ENCODE measurements around the gene SERINC4. TPM values are rescaled to one million over a fixed set of nuclear protein-coding genes. Genes with fewer than 3 reads are reported as not detected.

The SERINC4 gene
- 0.92 and 1.0 TPM in 2 replicates for total RNA-seq (2013; cell fraction: nucleolus; rRNA removed)
- total RNA-seq (2014; rRNA removed) (0.06 and 0.11 TPM in 2 replicates), total RNA-seq (2014; rRNA removed; fragmentation: Illumina TruSeq; extraction: Trizol) (0.18 and 0.31 TPM in 2 replicates), total RNA-seq (2021) (0.13 and 0.15 TPM in 2 replicates), polyA plus RNA-seq (2011; rRNA removed) (0.78 and 0.96 TPM in 2 replicates), polyA plus RNA-seq (2014; fragmentation: Illumina TruSeq; extraction: Trizol) (0.26 and 1.1 TPM in 2 replicates), polyA plus RNA-seq (2014; fragmentation: Nextera tagmentation; extraction: Ambion mirVana) (under 1 TPM; 0.16 to 0.26 TPM), polyA plus RNA-seq (2014; rRNA removed) (0.06 and 0.26 TPM in 2 replicates), polyA plus RNA-seq (2016; fragmentation: Nextera tagmentation; extraction: Ambion mirVana) (under 1 TPM in 1 of 2 experiments, not detected in 1; 0.21 TPM), polyA minus RNA-seq (2011; rRNA and poly(A)+ RNA removed) (0.95 and 1.4 TPM in 2 replicates), Bru-seq, nascent RNA (percentile 36 among the genes with signal in this experiment), BruChase-seq, experiment 1, labeled RNA remaining after a 6-hour chase (percentile 39 among the genes with signal in this experiment), BruChase-seq, experiment 2, labeled RNA remaining after a 2-hour chase (percentile 35 among the genes with signal in this experiment)
- 2.3 TPM for polyA plus RNA-seq (2011; ENCODE audit: low read depth)
- polyA plus RNA-seq (2011; cell fraction: cytosol; rRNA removed), result 1.0 and 1.2 TPM in 2 replicates
- 0.92 and 1.7 TPM in 2 replicates for polyA plus RNA-seq (2011; cell fraction: nucleus; rRNA removed)
- 0.10 TPM in 1 of 2 replicates, not detected in the other for polyA plus RNA-seq (2012)
- polyA minus RNA-seq (2011; cell fraction: cytosol; rRNA and poly(A)+ RNA removed), result 0.94 TPM in 1 of 2 replicates, not detected in the other
- polyA minus RNA-seq (2011; cell fraction: nucleus; rRNA and poly(A)+ RNA removed), result 0.24 and 0.77 TPM in 2 replicates
- long read RNA-seq, experiment 1, result 0 reads
- long read RNA-seq, experiment 2, partial matches to known transcripts, result 0 of 1 reads
- long read RNA-seq, experiment 2, other reads (novel, unspliced or antisense), result 1 of 1 reads

- H3K36me3 ChIP-seq (ENCODE audit: control insufficient read depth in 2 of 2, insufficient read depth in 2 of 2, low read length in 1 of 2), result peaks cover under 1 to 33% of the 10 kb centered on the region in 2 experiments
Measured at GRCh38 chr15:43799945-43800285, at the start of gene SERINC4. SERINC4 (minus strand) TSS chr15:43800220; CDS start chr15:43799986, 234 bp downstream.

More at GRCh38 chr15:43799945-43800285, at the start of gene SERINC4:
- H4K20me1 ChIP-seq (ENCODE audit: control insufficient read depth, insufficient read depth), result no peaks in the 10 kb centered on the region; the same call in 1 of the 2 replicates
- peak within 1 kb of the TSS; percentile 87 for H3K9ac ChIP-seq (ENCODE audit: control insufficient read depth, insufficient read depth, low read length)
- peaks cover 24% of the 10 kb centered on the region for H3K4me1 ChIP-seq (ENCODE audit: control insufficient read depth, insufficient read depth, low read length)
- DNase-seq (ENCODE audit: low read depth, low spot score) (no peak), FAIRE-seq (no peak), ATAC-seq (no peak)
- peak within 1 kb of the TSS; percentile 53 for H2AFZ ChIP-seq (ENCODE audit: control insufficient read depth, low read depth, low read length)
- no TSS peak for BruUV-seq (replicated peaks)
- H3K9me3 ChIP-seq (replicated peaks; ENCODE audit: control insufficient read depth, insufficient read depth, low read length), result no peaks in the 10 kb centered on the region
- WGBS (ENCODE audit: insufficient coverage, insufficient replicate concordance, low lambda C conversion rate, missing lambda C conversion rate), result 93% methylated on average over 8 of the region's 8 CpGs
- H3K27me3 ChIP-seq (replicated peaks in 1 of 2; ENCODE audit: control insufficient read depth in 2 of 2, insufficient read depth in 2 of 2, low read length in 1 of 2), result no peaks in the 10 kb centered on the region
- ChIA-PET POLR2A (interaction anchor here (0.6 to 4.6 kb wide), 8 partner anchors 9 to 283 kb away, joined by 3 to 41 read pairs (median 7); partner anchors contain the start of genes ELL3, MFAP1 and SERF2), CTCF (interaction anchor here (0.8 to 1.9 kb wide), 7 partner anchors 9 to 51 kb away, joined by 3 to 9 read pairs (median 6); partner anchors contain the start of gene ELL3), SMC1A (ENCODE audit: uncharacterized antibody, unreplicated experiment) (interaction anchor here (0.7 to 2.5 kb wide), 10 partner anchors 9 to 68 kb away, joined by 3 to 18 read pairs (median 4); partner anchors contain the start of genes MFAP1 and WDR76), RAD21 (ENCODE audit: unreplicated experiment) (interaction anchor here (0.9 to 4.3 kb wide), 8 partner anchors 9 to 28 kb away, joined by 3 to 19 read pairs (median 10); partner anchors contain the start of genes ELL3, MFAP1 and WDR76)
- intact Hi-C loops (cut with micrococcal nuclease; ENCODE audit: unreplicated experiment), result loop anchor here (1.0 to 2.0 kb wide), 2 partner anchors 8 to 29 kb away; partner anchors contain the start of gene SERF2
- TF ChIP-seq STAT3 (IDR thresholded peaks at IDR 0.05; ENCODE audit: low read depth, low read length) (no peak), ZNF274 (IDR thresholded peaks at IDR 0.05; ENCODE audit: insufficient read depth, insufficient read length) (no peak), NR2C2 (IDR thresholded peaks at IDR 0.05; ENCODE audit: borderline replicate concordance, control insufficient read depth, insufficient read length, low read depth) (no peak), RAD51 (IDR thresholded peaks at IDR 0.05) (no peak)
- TF ChIP-seq, protein P1, sequence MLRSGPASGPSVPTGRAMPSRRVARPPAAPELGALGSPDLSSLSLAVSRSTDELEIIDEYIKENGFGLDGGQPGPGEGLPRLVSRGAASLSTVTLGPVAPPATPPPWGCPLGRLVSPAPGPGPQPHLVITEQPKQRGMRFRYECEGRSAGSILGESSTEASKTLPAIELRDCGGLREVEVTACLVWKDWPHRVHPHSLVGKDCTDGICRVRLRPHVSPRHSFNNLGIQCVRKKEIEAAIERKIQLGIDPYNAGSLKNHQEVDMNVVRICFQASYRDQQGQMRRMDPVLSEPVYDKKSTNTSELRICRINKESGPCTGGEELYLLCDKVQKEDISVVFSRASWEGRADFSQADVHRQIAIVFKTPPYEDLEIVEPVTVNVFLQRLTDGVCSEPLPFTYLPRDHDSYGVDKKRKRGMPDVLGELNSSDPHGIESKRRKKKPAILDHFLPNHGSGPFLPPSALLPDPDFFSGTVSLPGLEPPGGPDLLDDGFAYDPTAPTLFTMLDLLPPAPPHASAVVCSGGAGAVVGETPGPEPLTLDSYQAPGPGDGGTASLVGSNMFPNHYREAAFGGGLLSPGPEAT (IDR thresholded peaks at IDR 0.05; ENCODE audit: low read depth), result no peak
- TF ChIP-seq, protein P2, sequence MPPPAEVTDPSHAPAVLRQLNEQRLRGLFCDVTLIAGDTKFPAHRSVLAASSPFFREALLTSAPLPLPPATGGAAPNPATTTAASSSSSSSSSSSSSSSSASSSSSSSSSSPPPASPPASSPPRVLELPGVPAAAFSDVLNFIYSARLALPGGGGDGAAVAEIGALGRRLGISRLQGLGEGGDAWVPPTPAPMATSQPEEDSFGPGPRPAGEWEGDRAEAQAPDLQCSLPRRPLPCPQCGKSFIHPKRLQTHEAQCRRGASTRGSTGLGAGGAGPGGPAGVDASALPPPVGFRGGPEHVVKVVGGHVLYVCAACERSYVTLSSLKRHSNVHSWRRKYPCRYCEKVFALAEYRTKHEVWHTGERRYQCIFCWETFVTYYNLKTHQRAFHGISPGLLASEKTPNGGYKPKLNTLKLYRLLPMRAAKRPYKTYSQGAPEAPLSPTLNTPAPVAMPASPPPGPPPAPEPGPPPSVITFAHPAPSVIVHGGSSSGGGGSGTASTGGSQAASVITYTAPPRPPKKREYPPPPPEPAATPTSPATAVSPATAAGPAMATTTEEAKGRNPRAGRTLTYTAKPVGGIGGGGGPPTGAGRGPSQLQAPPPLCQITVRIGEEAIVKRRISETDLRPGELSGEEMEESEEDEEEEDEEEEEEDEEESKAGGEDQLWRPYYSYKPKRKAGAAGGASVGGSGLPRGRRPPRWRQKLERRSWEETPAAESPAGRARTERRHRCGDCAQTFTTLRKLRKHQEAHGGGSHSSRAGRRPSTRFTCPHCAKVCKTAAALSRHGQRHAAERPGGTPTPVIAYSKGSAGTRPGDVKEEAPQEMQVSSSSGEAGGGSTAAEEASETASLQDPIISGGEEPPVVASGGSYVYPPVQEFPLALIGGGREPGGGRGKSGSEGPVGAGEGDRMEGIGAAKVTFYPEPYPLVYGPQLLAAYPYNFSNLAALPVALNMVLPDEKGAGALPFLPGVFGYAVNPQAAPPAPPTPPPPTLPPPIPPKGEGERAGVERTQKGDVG (CRISPR knock-in tag; IDR thresholded peaks at IDR 0.05), result no peak
- peaks cover 23% of the 10 kb centered on the region for H3K79me2 ChIP-seq (ENCODE audit: control insufficient read depth, insufficient read depth, low read length)
- peak within 1 kb of the TSS; percentile 52 for H3K4me2 ChIP-seq (ENCODE audit: control insufficient read depth, insufficient read depth)
- peak within 1 kb of the TSS; percentile 75 for H3K27ac ChIP-seq (ENCODE audit: control insufficient read depth, insufficient read depth)
- in situ Hi-C loops (cut with MboI), result loop anchor here (5.0 to 25.0 kb wide), 3 partner anchors 48 to 1538 kb away; partner anchors contain the start of genes GANC and TMEM87A
- H3K4me3 ChIP-seq, result peak within 1 kb of the TSS; percentile 78
